Activated T-helper 1 cell treated with Interleukin-2 at 50 U/mL for 16 hours (primary cell): ENCODE results near the gene CCDC102A.

Experiments used
- DNase-seq: peaks from one replicate; pipeline ENCODE4 v3.0.0-alpha.2; 2020; ENCODE audit warnings: low read depth

Gene CCDC102A

DNA sequence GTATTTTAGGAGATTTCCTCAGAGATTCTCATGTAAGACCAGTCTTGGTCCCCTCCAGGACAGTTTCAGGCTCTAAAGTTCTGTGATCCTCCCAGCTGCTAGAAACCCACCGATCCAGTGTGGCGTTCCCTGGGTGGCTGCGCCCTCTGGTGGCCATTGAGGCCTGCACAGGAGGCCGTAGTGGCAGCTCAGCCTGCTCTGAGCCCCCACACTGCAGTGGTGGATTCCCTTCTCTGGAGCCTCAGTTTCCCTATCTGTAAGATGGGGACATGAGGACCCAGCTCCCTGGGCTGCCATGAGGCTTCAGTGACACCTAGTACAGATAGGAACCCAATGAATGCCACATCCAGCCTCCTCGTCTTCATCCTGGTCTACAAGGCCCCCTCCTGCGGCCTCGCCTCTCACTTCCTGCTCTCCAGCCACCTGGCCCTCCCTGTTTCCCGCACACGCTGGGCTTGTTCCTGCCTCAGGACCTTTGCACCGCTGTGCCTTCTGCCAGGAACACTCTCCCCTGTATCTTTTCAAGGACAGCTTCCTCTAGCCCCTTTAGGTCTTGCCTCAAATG, 16.5 kb downstream of the CCDC102A start:
- peak; percentile 65 for DNase-seq

DNA sequence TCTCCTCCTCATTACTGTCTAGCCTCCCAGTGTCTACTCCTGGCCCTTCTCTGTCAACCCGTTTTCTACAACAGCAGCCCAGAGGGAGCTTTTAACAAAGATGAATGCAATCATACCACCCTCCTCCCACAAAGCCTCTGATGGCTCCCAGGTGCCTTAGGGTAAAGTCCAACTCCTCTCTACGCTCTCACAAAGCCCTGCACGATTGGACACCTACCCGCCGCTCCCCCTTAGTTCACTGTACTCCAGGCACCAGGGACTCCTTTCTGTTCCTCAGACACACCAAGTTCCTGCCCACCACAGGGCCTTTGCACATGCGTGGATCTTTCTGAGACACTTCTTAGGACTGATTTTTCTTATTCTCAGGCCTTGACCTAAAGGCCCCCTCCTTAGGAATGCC, 17.4 kb downstream of the CCDC102A start:
- DNase-seq = no peak

DNA sequence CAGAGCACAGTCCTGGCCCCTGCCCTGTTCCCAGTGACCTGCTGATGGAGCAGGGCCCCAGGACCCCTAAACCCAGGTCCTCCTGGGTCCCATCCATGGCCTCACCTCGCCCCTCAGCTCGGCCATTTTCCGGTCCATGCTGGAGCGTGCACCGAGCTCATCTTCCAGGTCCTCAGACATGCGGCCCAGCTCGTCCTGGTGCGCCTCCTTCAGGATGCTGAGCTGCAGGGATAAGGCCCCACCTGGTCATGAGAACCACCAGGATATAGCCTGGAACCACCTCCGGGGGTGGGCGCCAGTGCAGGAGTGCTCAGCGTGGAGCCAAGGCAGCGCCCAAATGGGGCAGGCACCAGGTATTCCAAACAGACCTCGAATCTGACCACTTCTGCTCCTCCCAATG, 17.9 kb downstream of the CCDC102A start:
- no peak for DNase-seq

DNA sequence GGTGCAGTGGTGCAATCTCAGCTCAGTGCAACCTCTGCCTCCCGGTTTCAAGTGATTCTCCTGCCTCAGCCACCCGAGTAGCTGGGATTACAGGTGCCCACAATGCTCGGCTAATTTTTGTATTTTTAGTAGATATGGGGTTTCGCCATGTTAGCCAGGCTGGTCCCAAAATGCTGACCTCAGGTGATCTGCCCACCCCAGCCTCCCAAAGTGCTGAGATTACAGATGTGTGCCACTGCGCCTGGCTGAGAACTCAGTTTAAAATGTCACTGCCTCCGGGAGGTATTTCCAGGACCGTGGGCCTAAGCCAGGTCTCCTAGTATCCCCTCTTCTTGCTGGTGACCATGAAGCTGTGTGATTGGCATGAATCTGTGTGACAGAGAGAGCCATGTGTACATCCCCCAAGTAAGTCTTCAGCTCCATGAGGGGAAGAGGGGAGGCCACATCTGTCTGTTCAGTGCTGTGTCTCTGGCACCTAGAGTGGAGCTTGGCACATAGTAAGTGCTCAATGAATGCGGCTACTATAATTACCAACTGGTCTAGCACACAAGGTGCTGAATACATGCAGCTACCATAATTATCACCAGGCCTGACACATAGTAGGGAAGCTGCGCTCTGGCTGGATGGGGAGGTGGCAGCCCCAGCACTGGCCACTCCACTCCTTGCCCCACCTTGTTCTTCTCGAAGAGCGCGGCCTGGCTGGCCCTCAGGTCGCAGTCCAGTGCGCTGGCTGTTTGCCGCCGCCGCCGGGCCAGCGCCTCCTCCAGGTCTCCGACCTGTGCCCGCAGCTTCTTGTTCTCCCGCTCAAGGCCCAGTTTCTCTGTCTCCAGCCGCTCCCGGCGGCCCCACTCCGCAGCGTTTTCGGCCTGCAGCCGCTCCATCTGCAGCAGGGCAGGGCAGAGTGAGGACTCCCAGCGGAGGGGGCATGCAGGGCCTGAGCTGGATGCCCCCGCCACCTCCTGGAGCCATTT, 18.7 kb downstream of the CCDC102A start:
- no peak for DNase-seq

DNA sequence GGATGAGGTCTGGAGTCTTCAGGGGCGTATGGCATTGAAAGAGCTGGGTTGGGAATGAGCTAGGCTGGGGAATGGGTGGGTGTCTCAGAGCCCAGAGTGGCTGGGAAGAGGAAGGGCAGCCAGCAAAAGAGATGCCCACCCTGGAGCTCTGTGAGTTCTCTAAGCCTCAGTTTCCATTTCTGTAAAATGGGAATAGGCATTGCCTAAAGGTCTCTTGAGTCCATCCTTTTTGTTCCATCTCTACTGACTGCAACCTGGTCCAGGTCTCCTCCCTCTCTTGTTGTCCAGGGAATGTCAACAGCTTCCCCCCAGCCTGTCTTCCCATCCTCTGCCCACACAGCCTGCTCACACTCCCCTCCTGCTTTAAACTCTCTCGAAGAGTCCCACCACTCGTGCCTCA, 19.6 kb downstream of the CCDC102A start:
- no peak for DNase-seq

DNA sequence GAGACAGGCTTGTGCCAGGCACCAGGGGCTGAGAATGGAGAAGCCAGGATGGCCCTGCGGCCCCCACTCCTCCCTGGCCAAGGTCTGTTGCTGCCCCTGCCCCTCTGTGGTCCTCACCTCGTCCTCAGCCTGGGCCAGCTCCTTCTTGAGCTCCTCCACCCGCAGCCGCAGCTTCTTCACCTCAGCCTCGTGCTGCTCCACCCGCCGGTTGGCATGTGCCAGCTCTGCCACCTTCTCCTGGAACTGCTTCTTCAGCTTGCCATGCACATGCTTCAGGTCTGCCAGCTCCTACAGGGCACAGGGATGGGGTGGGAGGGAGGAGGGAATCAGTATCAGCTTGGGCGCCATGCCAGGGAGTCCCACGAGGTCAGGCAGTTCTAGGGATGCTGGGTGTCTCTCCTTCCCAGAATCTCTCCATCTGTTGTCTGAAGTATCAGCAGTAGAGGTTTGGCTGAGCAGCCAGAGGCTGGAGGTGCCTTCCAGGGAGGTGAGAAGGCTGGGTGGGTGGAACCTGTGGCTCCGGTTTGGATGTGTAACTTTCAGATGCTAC, 20.1 kb downstream of the CCDC102A start:
- no peak for DNase-seq

DNA sequence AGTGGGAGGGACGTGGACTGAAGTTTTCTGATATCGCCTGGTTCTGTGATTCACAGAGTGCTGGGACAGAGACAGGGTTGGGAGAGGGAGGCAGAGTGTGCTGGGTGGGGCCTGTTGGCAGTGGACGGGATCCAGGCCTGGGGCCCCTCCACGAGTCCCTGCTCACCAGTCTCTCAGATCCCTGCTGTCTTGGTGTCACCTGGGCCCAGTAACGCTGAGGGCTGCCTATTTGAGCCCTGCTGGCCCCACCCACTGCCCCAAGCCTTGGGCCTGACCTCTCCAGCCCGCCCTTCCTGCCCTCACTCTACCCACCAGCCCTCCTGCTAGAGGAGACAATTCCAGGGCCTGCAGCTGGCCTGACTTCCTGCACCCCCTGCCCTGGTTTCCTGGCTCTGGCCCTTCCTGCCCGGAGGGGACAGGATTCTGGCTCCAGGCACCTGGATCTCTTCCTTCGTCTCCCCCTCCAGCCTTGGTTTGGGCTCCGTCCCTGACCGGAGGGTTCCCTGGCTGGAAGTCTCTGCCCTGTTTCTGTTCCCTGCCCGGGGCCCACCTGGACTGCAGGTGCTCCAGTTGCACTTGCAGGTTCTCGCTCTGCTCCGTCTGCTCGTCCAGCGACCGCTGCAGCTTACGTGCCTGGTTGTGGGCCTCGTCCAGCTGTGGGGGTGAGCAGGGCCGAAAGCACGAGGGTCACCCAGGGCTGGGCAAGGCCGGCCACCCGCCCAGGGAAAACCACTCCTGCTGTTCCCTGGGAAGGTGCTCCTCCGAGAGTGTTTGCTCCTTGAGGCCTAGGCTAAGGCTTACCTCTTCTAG, 21.4 kb downstream of the CCDC102A start:
- no peak for DNase-seq

DNA sequence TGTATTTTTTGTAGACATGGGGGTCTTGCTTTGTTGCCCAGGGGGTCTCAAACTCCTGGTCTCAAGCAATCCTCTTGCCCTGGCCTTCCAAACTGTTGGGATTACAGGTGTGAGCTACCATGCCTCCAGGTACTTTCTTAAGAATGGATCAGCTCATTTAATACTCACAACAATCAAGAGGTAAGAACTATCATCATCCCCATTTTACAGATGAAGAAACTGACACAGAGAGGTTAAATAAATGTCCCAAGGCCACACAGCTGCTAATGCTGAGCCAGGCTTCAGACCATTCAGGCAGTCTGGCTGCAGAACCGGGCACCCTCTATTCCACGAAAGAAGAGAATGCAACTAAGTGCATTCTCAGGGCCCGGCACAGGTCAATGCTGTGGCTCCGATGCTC, 22.0 kb downstream of the CCDC102A start:
- DNase-seq = no peak

DNA sequence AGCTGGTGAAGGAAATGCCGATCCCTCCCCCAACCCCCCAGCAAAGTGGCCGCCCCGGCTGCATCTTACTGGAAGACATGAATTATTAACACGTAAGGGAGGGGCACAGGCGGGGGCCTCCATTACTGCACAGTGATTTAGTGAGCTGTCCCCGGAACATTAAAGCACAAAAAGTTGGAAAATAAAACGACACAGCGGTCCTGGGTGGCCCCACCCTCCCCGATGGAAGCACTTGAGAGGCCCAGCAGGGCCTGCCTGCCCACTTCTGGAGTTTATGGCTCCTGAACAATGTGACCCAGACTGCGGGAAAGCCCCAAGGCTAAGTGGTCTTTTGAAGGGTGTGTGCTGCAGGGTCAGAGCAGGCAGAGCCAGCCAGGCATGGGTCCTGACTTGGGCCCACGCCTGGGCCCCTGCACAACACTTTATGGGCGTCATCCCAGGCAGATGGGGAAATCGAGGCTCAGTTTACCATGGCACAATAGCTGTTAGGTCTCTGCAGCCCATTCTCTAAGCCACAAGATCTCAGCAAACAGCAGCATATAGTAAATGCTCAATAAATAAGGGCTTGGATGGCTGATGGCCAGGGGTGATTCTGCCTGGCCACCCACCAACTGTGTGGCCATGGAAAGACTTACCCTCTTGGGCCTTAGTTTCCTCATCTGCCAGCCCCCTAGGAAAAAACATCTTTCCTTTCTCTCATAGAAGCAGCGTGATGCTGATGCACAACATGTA, 22.8 kb downstream of the CCDC102A start:
- no peak for DNase-seq

DNA sequence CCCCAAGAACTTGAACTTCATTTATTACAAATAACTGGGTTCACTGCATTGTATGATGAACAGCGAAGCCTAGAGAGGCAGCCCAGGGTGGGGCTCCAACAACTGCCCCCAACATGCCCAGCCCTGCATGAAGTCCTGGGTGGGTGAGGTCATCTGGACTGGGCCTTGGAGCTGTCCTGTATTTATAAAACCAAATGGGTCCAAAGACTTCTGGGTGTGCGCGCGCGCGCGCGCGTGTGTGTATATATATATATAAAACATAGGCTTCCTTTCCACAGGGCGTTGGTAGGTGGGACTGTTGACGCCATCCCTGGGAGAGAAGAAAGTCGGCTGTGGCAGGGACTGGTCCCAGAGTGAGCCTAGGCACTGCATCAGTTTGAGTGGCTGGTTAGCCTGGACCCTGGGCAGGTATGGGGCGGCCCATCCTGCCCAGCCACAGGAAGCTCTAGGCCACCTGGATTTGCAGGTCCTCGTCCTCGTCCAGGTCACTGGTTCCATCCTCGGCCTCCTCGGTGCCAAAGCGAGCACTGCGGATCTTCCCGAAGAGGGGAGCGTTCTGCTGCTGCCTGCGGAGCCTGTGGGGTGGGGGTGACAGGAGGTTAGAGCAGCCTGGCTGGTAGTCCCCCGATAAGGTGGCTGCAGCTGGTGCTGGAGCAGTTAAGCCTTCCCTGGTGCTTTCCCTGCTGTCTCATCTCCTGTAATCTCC, 23.9 kb downstream of the CCDC102A start:
- DNase-seq = no peak

DNA sequence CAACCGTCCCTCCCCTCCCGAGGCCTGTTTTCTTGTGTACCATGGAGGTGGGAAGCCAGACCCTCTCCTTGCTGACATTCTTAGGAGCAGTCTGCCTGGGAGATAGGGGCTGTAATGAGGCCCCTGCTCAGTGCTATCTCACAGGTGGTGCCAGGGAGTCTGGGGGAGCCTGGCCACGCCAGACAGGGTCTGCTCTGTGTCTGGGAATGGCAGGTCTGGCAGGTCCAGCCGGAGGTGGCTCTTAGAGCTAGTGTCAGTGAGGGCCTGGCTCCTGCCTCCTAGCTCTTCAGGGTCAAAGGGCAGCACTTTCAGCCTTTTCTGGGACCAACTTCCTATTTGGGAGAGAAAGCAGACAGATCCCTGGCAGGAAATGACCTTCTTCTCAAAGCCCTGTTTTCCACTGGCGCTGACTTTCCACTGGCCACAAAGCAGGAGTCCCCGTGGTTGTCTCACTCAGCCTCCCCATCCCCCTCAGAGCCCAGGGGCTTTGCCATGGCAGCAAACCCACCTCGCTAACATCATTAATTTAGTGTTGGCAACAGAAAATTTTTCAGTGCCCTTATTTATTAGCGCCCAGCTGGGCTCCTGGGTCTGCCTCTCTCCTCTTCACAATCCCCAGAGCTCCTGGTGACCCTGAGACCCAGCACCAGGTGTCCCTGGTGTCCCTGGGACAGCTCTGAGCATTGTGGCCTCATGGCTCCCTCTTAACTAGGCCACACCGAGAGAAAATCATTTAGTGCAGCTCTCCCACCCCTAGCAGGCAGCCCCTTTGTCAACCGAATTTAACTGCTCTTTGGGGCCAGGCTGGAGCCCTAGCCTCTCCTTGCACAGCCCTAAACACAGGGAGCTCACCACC, 26.1 kb downstream of the CCDC102A start:
- DNase-seq = no peak

DNA sequence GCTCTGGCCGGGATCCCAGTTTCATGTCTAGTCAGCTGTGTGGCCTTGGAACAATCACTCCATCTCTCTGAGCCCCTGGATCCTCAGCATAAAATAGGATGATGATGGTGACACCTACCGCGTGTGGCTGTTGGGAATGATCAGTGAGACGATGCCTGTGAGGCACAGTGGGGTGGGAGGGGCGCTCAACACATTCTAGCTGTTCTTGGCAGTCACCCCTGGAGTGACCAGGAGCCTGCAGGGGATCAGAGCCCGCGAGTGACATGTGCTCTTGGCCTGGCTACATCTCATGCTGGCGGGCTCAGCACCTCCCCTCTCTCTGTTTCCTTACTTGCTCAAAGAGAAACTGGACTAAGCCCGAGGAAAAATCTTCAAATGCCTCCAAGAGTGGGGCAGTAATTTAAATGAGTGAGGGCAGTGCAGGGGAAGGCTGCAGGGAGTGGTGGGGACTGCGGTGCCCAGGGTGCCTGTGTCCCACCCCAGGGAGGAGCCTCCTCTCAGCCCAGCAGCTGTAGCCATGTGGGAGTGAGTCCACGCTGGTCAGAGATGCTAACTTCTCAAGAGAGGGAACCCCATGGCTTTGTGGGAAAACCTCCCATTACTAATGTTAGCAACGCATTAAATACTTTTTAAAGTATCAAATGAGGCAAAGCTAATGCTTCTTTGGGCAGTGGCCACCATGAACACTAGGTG, 27.0 kb downstream of the CCDC102A start:
- no peak for DNase-seq

DNA sequence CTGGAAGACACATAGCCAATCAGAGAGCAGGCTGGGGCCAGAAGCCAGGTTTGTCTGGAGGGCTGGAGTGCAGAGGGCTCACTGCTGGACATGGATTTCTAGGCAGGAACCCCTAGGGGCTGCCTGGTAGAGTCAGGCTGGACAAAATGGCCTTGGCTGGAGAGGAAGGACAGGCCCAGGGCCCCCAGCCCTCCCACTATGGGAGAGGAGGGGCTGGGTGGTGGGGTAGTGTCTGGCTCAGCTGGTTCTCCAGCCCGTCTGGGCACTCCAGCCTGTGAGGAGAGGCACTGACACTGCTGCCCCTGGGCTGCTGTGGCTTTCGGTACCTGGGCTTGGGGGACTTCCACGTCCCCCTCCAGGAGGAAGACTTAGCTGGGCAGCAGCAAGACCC, 28.3 kb downstream of the CCDC102A start:
- no peak for DNase-seq

DNA sequence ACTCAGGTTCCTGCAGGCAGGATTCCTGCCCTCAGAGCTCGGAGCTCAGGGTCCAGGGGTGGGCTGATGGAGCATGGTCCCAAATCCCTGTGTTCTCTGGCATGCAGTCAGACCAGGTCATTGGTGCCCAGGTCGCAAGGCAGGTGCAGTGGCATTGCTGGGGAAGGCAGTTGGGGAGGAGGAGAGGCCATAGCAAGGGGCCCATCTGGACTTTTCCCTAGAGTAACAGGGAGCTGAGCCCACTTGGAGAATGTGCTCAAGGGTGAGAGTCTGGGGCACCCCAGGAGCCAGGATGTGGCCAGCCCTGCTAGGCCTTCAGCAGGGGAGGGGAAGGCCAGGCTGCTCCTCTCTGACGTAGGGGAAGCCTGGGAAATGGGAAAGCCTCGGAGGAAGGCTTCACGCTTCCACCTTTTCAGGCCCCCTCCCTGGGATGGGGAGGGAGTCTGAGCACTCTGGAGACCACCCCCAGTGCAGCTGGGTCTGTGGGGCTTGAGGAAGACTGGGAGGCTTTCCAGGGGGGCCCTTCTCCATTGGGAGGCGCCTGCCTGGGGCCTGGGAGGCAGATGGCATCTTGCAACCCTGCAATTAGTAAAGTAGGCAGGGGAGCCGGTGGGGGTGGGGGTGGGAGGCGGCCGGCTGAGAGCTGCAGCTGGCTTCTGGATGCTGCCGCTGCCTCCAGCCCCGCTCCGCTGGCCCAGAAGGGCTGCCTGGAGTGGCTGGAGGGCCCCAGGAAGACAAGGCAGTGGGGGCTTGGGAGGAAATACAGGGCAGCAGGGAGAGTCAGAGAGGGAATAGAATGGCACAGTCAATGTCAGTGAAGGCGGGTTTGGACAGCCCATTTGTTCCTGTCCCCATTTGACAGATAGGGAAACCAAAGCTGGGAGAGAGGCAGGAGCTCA, 29.0 kb downstream of the CCDC102A start:
- no peak for DNase-seq

DNA sequence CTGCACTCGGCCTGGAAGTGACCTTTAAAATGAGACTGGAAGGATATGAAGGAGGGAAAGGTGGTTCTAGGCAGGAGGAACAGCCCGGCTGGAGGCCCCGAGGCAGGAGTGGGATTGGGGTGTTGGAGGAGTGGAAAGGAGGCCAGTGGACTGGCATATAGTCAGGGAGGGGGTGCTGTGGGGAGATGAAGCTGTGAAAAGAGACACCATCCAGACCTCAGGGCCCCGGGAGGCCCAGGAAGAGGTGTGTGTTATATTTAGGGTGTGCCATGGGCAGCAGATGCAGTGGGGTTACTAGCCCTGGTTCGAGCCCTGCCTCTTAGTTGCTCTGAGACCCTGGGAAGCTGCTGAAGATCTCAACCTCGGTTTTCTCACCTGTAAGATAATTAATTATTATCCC, 31.2 kb downstream of the CCDC102A start:
- no peak for DNase-seq

DNA sequence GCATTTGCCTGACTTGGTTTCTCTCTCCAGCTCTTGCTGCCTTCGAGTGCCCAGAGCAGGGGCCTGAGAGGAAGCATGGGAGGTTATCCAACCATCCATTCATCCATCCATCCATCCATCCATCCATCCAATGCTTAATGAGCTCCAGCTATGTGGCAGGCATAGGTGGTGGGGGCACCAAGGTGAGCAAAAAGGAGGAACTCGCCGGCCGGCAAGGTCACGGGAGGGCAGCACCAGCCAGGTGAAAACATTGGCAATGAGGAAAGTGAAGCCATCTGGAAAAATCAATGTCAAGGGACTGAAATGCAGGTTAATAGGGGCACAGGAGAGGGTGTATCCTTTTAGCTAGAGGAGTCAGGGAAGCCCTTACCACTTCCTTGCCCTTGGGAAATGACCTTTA, 31.9 kb downstream of the CCDC102A start:
- no peak for DNase-seq

DNA sequence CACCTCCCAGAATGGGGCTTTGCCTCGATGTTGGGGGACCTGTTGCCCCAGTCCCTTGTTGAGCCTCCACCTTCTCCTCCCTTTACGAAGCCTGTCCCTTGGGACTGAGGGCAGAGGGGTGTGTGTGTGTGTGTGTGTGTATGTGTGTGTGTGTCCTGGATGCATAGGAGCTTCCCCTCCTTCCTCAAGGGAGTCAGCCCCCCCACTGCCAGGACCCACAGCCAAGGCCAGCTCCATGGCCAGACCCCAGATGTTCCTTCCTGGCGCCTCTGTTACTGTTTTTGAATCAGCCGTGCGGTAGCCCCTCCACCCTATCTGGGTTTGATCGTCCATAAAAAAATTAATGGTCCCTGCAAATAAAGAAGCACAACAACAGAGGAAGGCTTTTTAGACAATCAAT, 32.4 kb downstream of the CCDC102A start:
- no peak for DNase-seq

DNA sequence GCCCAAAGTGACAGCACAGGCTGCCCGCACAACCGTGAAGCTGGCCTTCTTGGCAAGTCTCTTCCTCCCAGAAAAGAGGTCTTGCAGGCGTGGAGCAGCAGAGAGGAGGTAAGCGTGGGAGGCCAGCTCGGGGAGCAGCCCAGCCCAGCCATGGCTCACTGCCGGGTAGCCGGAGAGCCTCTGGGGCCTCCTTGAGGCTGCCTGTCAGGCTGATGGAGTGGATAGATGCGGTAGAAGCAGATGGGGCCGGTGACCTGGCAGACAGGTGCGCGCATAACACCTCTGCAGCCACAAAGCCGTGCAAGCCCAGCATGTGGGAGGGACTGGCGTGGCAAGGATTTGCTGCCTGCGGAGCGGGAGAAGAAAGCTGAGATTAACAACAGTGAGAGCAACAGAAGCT, 33.0 kb downstream of the CCDC102A start:
- DNase-seq = no peak
